ENCODE measurements around the gene DDIT3.

- TF ChIP-seq CTCF (IDR thresholded peaks at IDR 0.05; ENCODE audit: low read depth, low read length, missing input control) (no peak), JUND (IDR thresholded peaks at IDR 0.05) (no peak)
Observed at GRCh38 chr12:57516617-57517153, 3.6 kb downstream of the DDIT3 start.
